Activated CD4-positive, alpha-beta memory T cell treated with anti-CD3 and anti-CD28 coated beads, Interleukin-2, amount 10 ng/mL, durations not matched to agents 7 days and 5 days (primary cell): ENCODE data around the gene TMEM200B. TPM values are rescaled to one million over a fixed set of nuclear protein-coding genes. Genes with fewer than 3 reads are reported as not detected.
"Not testable (repeated sequence)": the region's sequence is repeated elsewhere in the genome, so short reads cannot be mapped to it uniquely, and the experiment has no call there.

Experiments used
- CTCF ChIA-PET: fragments of 350-600 bp; sonication (Branson Sonifier 250); formaldehyde crosslinking; loops from one replicate; lab custom pipeline; 2021; ENCODE audit warnings: antibody characterized with exemption, inconsistent platforms; lab: Charles Lee
- POLR2A ChIA-PET: fragments of 350-600 bp; sonication (Branson Sonifier 250); formaldehyde crosslinking; loops from one replicate; lab custom pipeline; 2021; ENCODE audit warnings: antibody characterized with exemption; lab: Charles Lee
- DNase-seq: peaks from one replicate; pipeline ENCODE4 v3.0.0-alpha.2; 2020
- H3K27ac Mint-ChIP-seq: one replicate; pipeline ENCODE4 v1.8.0; 2021; ENCODE audit warnings: mild to moderate bottlenecking, mixed read lengths
- H3K27me3 Mint-ChIP-seq: one replicate; pipeline ENCODE4 v1.8.0; 2021; ENCODE audit warnings: mixed read lengths
- H3K36me3 Mint-ChIP-seq: one replicate; pipeline ENCODE4 v1.8.0; 2021; ENCODE audit warnings: low read depth, mixed read lengths
- H3K4me1 Mint-ChIP-seq: one replicate; pipeline ENCODE4 v1.8.0; 2021; ENCODE audit warnings: mixed read lengths
- H3K4me3 Mint-ChIP-seq: one replicate; pipeline ENCODE4 v1.8.0; 2021; ENCODE audit warnings: mild to moderate bottlenecking, mixed read lengths
- H3K9me3 Mint-ChIP-seq: one replicate; pipeline ENCODE4 v1.8.0; 2021; ENCODE audit warnings: mixed read lengths
- total RNA-seq, 2 experiments: library from RNA; stranded (reverse); gene quantifications; one replicate each; pipeline ENCODE4 v1.2.3, GENCODE V29; 2021

Gene TMEM200B
- total RNA-seq, 2 experiments from 2014 or later, result not detected

- Mint-ChIP-seq H3K4me3 (no peak overlapping the region), H3K9me3 (no peaks in the 10 kb centered on the region), H3K4me1 (peaks cover 7% of the 10 kb centered on the region), H3K27ac (no peak overlapping the region), H3K27me3 (no peaks in the 10 kb centered on the region), H3K36me3 (peaks cover 76% of the 10 kb centered on the region)
- ChIA-PET POLR2A (interaction anchor here (1.5 kb wide), 1 partner anchor 24 kb away, joined by 6 read pairs; the partner anchor contains the start of gene SRSF4), CTCF (interaction anchor here (0.9 to 1.3 kb wide), 3 partner anchors 15 to 46 kb away, joined by 3 to 4 read pairs (median 3); partner anchors contain the start of gene SRSF4)
- no peak for DNase-seq
These were observed 33.0 kb upstream of the TMEM200B start for GRCh38 chr1:29156543-29157268.

- Mint-ChIP-seq H3K9me3 (no peaks in the 10 kb centered on the region), H3K4me3 (no peak overlapping the region), H3K27ac (no peak overlapping the region), H3K36me3 (peaks cover 87% of the 10 kb centered on the region), H3K4me1 (no peaks in the 10 kb centered on the region), H3K27me3 (no peaks in the 10 kb centered on the region)
- DNase-seq, result no peak
- CTCF ChIA-PET, result interaction anchor here (0.6 to 1.3 kb wide), 3 partner anchors 9 to 193 kb away, joined by 3 to 4 read pairs (median 3); no protein-coding TSS in a partner anchor
- POLR2A ChIA-PET, result interaction anchor here (1.6 kb wide), 1 partner anchor 29 kb away, joined by 5 read pairs; the partner anchor contains the start of gene SRSF4
These were observed 28.5 kb upstream of the TMEM200B start for GRCh38 chr1:29152046-29152805.

- POLR2A ChIA-PET, CTCF ChIA-PET, H3K9me3 Mint-ChIP-seq, H3K4me3 Mint-ChIP-seq, H3K27me3 Mint-ChIP-seq, H3K4me1 Mint-ChIP-seq, DNase-seq, H3K27ac Mint-ChIP-seq: not testable (repeated sequence)
- H3K36me3 Mint-ChIP-seq, result peaks cover 91% of the 10 kb centered on the region
These were observed 26.6 kb upstream of the TMEM200B start for GRCh38 chr1:29150346-29150745.

GRCh38 chr1:29148656-29149491 lies 25.2 kb upstream of the TMEM200B start:
- Mint-ChIP-seq H3K4me3 (no peak overlapping the region), H3K27ac (no peak overlapping the region), H3K36me3 (peaks cover 84% of the 10 kb centered on the region), H3K4me1 (no peaks in the 10 kb centered on the region), H3K27me3 (no peaks in the 10 kb centered on the region), H3K9me3 (no peaks in the 10 kb centered on the region)
- POLR2A ChIA-PET, result no interaction called here
- CTCF ChIA-PET, result interaction anchor here (0.7 kb wide), 1 partner anchor 95 kb away, joined by 3 read pairs; no protein-coding TSS in a partner anchor
- DNase-seq, result no peak

- Mint-ChIP-seq H3K36me3 (peaks cover 71% of the 10 kb centered on the region), H3K4me1 (no peaks in the 10 kb centered on the region), H3K4me3 (no peak overlapping the region), H3K9me3 (no peaks in the 10 kb centered on the region), H3K27me3 (no peaks in the 10 kb centered on the region), H3K27ac (no peak overlapping the region)
- DNase-seq, result no peak
- ChIA-PET POLR2A (no interaction called here), CTCF (interaction anchor here (1.3 kb wide), 1 partner anchor 52 kb away, joined by 3 read pairs; no protein-coding TSS in a partner anchor)
These were observed 22.2 kb upstream of the TMEM200B start for GRCh38 chr1:29145739-29146437.

- no peaks in the 10 kb centered on the region for H3K4me1 Mint-ChIP-seq
- no peak for DNase-seq
- peaks cover 55% of the 10 kb centered on the region for H3K36me3 Mint-ChIP-seq
- H3K9me3 Mint-ChIP-seq, result no peaks in the 10 kb centered on the region
- H3K27me3 Mint-ChIP-seq, result no peaks in the 10 kb centered on the region
- ChIA-PET CTCF (no interaction called here), POLR2A (no interaction called here)
- H3K4me3 Mint-ChIP-seq, result no peak overlapping the region
- no peak overlapping the region for H3K27ac Mint-ChIP-seq
These were observed 20.5 kb upstream of the TMEM200B start for GRCh38 chr1:29144178-29144577.

GRCh38 chr1:29142714-29143113 lies 19.0 kb upstream of the TMEM200B start:
- no peaks in the 10 kb centered on the region for H3K9me3 Mint-ChIP-seq
- CTCF ChIA-PET, result no interaction called here

GRCh38 chr1:29136391-29136915 lies 12.8 kb upstream of the TMEM200B start:
- ChIA-PET POLR2A (no interaction called here), CTCF (interaction anchor here (0.6 kb wide), 1 partner anchor 101 kb away, joined by 3 read pairs; no protein-coding TSS in a partner anchor)
- Mint-ChIP-seq H3K4me3 (no peak overlapping the region), H3K27ac (no peak overlapping the region), H3K9me3 (no peaks in the 10 kb centered on the region), H3K4me1 (peaks cover 7% of the 10 kb centered on the region), H3K27me3 (peaks cover 9% of the 10 kb centered on the region), H3K36me3 (no peaks in the 10 kb centered on the region)
- DNase-seq, result no peak

More at GRCh38 chr1:29142714-29143113, 19.0 kb upstream of the TMEM200B start:
- H3K27me3 Mint-ChIP-seq, result no peaks in the 10 kb centered on the region
- no peaks in the 10 kb centered on the region for H3K4me1 Mint-ChIP-seq
- H3K4me3 Mint-ChIP-seq, result no peak overlapping the region
- no peak for DNase-seq
- H3K27ac Mint-ChIP-seq, result no peak overlapping the region
- POLR2A ChIA-PET, result interaction anchor here (1.1 to 1.6 kb wide), 2 partner anchors 14 to 39 kb away, joined by 3 read pairs; partner anchors contain the start of gene SRSF4
- H3K36me3 Mint-ChIP-seq, result peaks cover 40% of the 10 kb centered on the region

GRCh38 chr1:29134695-29135028 lies 11.0 kb upstream of the TMEM200B start:
- Mint-ChIP-seq H3K9me3 (no peaks in the 10 kb centered on the region), H3K4me1 (peaks cover 7% of the 10 kb centered on the region), H3K27ac (no peak overlapping the region), H3K36me3 (no peaks in the 10 kb centered on the region), H3K27me3 (peaks cover 16% of the 10 kb centered on the region), H3K4me3 (no peak overlapping the region)
- ChIA-PET CTCF (interaction anchor here (1.6 kb wide), 1 partner anchor 10 kb away, joined by 7 read pairs; no protein-coding TSS in a partner anchor), POLR2A (no interaction called here)
- DNase-seq, result no peak

GRCh38 chr1:29133861-29134694 lies 10.4 kb upstream of the TMEM200B start:
- H3K27me3 Mint-ChIP-seq, result peaks cover 17% of the 10 kb centered on the region
- no peak for DNase-seq
- ChIA-PET CTCF (interaction anchor here (1.6 kb wide), 1 partner anchor 10 kb away, joined by 7 read pairs; no protein-coding TSS in a partner anchor), POLR2A (no interaction called here)
- no peaks in the 10 kb centered on the region for H3K36me3 Mint-ChIP-seq
- H3K4me3 Mint-ChIP-seq, result no peak overlapping the region
- H3K4me1 Mint-ChIP-seq, result peaks cover 7% of the 10 kb centered on the region
- no peaks in the 10 kb centered on the region for H3K9me3 Mint-ChIP-seq
- H3K27ac Mint-ChIP-seq, result no peak overlapping the region

- POLR2A ChIA-PET, H3K36me3 Mint-ChIP-seq, H3K4me3 Mint-ChIP-seq, H3K4me1 Mint-ChIP-seq, CTCF ChIA-PET, H3K9me3 Mint-ChIP-seq, DNase-seq, H3K27ac Mint-ChIP-seq: not testable (repeated sequence)
- H3K27me3 Mint-ChIP-seq, result peaks cover 18% of the 10 kb centered on the region
These were observed 7.4 kb upstream of the TMEM200B start for GRCh38 chr1:29131056-29131455.
